ENCODE measurements around the gene RBMS3.

The RBMS3 gene

DNA sequence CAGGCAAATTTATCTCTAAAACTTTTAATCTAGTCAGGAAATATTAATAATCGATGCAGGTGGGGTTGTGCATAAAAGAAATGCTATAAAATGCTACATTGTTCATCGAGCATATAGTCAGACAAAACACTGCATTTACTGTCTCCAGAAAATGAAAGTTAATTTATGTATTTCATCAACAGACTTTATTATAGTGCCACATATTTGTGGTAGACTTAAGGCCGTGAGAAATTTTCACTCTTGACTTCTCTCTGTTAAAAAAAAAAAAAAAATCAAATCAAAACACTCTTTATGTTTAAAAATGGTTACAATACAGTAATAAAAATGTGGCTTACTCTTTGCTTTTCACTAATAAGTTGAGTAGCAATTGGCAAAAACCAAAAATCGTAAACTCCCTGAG lies 67.4 kb downstream of the RBMS3 start:
- Histone ChIP-seq H4K12ac (ENCODE audit: low read depth, low read length) (no peak overlapping the region), H3K9ac (ENCODE audit: low read length) (no peak overlapping the region), H3K27ac (ENCODE audit: low read depth, low read length) (no peak overlapping the region), H3K23ac (ENCODE audit: low read length) (no peak overlapping the region), H3K79me1 (ENCODE audit: low read length) (peaks cover 4% of the 10 kb centered on the region), H4K91ac (ENCODE audit: low read depth, low read length) (no peak overlapping the region), H4K8ac (ENCODE audit: low read depth, low read length) (no peak overlapping the region), H3K4me3 (ENCODE audit: low read depth, low read length) (no peak overlapping the region), H3K18ac (ENCODE audit: low read length) (no peak overlapping the region), H3K9me3 (ENCODE audit: insufficient read depth, low read depth, low read length) (no peaks in the 10 kb centered on the region), H2AK5ac (ENCODE audit: low read length) (no peak overlapping the region), H3K4me1 (ENCODE audit: control insufficient read depth in 1 of 2, insufficient read depth in 2 of 2, low read length in 2 of 2) (peaks cover 0 to 2% of the 10 kb centered on the region in 2 experiments), H3K27me3 (ENCODE audit: insufficient read depth, low read length) (no peaks in the 10 kb centered on the region), H3K14ac (ENCODE audit: low read length) (no peak overlapping the region), H2BK12ac (ENCODE audit: low read length) (no peak overlapping the region), H2BK120ac (ENCODE audit: insufficient read depth, low read length, poor library complexity) (no peak overlapping the region), H3K4ac (ENCODE audit: low read depth, low read length) (no peak overlapping the region), H3K36me3 (ENCODE audit: control insufficient read depth in 1 of 2, insufficient read depth in 2 of 2, low read length in 2 of 2) (no peaks in the 10 kb centered on the region), H3K79me2 (ENCODE audit: control insufficient read depth, insufficient read depth, low read length, poor library complexity) (no peaks in the 10 kb centered on the region), H2AFZ (ENCODE audit: insufficient read depth, low read length, poor library complexity) (no peak overlapping the region), H2BK5ac (ENCODE audit: low read depth, low read length, poor library complexity) (no peak overlapping the region), H3K4me2 (ENCODE audit: low read length) (no peak overlapping the region)
- DNase-seq, result no peak
- WGBS (ENCODE audit: extremely low coverage, insufficient coverage, insufficient read length), result no CpG with 5 or more reads among the region's 4 CpGs

DNA sequence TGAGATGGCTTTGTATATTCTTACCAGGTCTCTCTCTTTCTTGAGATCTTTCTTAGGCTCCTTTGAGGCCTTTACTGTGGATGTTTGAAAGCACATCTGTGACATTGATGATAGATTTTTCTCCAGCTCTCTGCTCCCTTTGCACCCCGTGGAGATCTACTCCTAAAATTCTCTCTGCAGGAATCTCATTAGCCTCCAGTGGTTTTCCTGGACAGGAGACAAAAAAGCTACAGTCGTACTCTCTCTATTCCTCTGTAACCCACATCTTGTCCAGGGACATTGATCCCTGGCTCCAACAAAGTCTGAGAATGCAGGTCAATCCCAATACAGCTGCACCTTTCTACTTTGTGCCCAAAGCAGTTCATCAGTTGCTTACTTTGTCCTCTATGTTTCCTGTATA lies 68.2 kb downstream of the RBMS3 start:
- Histone ChIP-seq H2BK120ac (ENCODE audit: insufficient read depth, low read length, poor library complexity) (no peak overlapping the region), H4K12ac (ENCODE audit: low read depth, low read length) (no peak overlapping the region)

DNA sequence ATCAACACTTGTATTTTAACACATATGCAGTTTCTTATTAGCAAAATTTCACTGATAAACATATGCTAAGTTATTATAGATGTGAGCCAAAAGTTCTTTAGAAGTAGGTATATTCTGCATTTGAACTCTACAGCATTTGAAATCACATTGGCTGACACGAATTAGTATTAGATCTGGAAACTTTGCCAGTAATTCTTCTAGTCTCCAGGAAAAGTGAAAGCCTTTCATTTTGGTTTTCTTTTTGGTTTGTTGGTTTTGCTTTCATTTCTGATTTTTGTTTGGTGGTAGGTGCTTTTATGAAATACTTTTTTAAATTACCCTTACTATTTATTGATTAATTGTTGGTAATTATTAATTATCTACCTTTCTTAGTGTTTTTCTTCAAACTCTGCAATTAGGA lies 72.9 kb downstream of the RBMS3 start:
- Histone ChIP-seq H3K36me3 (ENCODE audit: control insufficient read depth in 1 of 2, insufficient read depth in 2 of 2, low read length in 2 of 2) (no peaks in the 10 kb centered on the region), H4K91ac (ENCODE audit: low read depth, low read length) (no peak overlapping the region), H4K12ac (ENCODE audit: low read depth, low read length) (no peak overlapping the region), H3K14ac (ENCODE audit: low read length) (no peak overlapping the region), H2BK120ac (ENCODE audit: insufficient read depth, low read length, poor library complexity) (no peak overlapping the region), H3K4me3 (ENCODE audit: low read depth, low read length) (no peak overlapping the region), H3K4me1 (ENCODE audit: control insufficient read depth in 1 of 2, insufficient read depth in 2 of 2, low read length in 2 of 2) (no peaks in the 10 kb centered on the region), H2AK5ac (ENCODE audit: low read length) (no peak overlapping the region), H3K4ac (ENCODE audit: low read depth, low read length) (no peak overlapping the region), H3K79me1 (ENCODE audit: low read length) (peaks cover 1% of the 10 kb centered on the region), H3K27me3 (ENCODE audit: insufficient read depth, low read length) (no peaks in the 10 kb centered on the region), H4K8ac (ENCODE audit: low read depth, low read length) (no peak overlapping the region), H3K9me3 (ENCODE audit: insufficient read depth, low read depth, low read length) (no peaks in the 10 kb centered on the region), H3K18ac (ENCODE audit: low read length) (no peak overlapping the region), H3K9ac (ENCODE audit: low read length) (no peak overlapping the region), H2BK12ac (ENCODE audit: low read length) (no peak overlapping the region), H2AFZ (ENCODE audit: insufficient read depth, low read length, poor library complexity) (no peak overlapping the region), H3K79me2 (ENCODE audit: control insufficient read depth, insufficient read depth, low read length, poor library complexity) (no peaks in the 10 kb centered on the region), H3K23ac (ENCODE audit: low read length) (no peak overlapping the region), H2BK5ac (ENCODE audit: low read depth, low read length, poor library complexity) (no peak overlapping the region), H3K27ac (ENCODE audit: low read depth, low read length) (no peak overlapping the region), H3K4me2 (ENCODE audit: low read length) (no peak overlapping the region)
- no peak for DNase-seq
- no CpG with 5 or more reads among the region's 1 CpG for WGBS (ENCODE audit: extremely low coverage, insufficient coverage, insufficient read length)

More for the DNA sequence above, 68.2 kb downstream of the RBMS3 start:
- H4K91ac ChIP-seq (ENCODE audit: low read depth, low read length), result no peak overlapping the region
- H3K27me3 ChIP-seq (ENCODE audit: insufficient read depth, low read length), result no peaks in the 10 kb centered on the region
- no peak overlapping the region for H2AK5ac ChIP-seq (ENCODE audit: low read length)
- no peaks in the 10 kb centered on the region for H3K79me2 ChIP-seq (ENCODE audit: control insufficient read depth, insufficient read depth, low read length, poor library complexity)
- no peak overlapping the region for H4K8ac ChIP-seq (ENCODE audit: low read depth, low read length)
- no CpG with 5 or more reads among the region's 2 CpGs for WGBS (ENCODE audit: extremely low coverage, insufficient coverage, insufficient read length)
- H3K4me2 ChIP-seq (ENCODE audit: low read length), result no peak overlapping the region
- no peak for DNase-seq
- no peak overlapping the region for H2AFZ ChIP-seq (ENCODE audit: insufficient read depth, low read length, poor library complexity)
- H3K4ac ChIP-seq (ENCODE audit: low read depth, low read length), result no peak overlapping the region
- no peak overlapping the region for H3K14ac ChIP-seq (ENCODE audit: low read length)
- H3K4me1 ChIP-seq (ENCODE audit: control insufficient read depth in 1 of 2, insufficient read depth in 2 of 2, low read length in 2 of 2), result peaks cover 0 to 2% of the 10 kb centered on the region in 2 experiments
- H3K23ac ChIP-seq (ENCODE audit: low read length), result no peak overlapping the region
- H3K79me1 ChIP-seq (ENCODE audit: low read length), result peaks cover 4% of the 10 kb centered on the region
- H3K9me3 ChIP-seq (ENCODE audit: insufficient read depth, low read depth, low read length), result no peaks in the 10 kb centered on the region
- H3K9ac ChIP-seq (ENCODE audit: low read length), result no peak overlapping the region
- H3K18ac ChIP-seq (ENCODE audit: low read length), result no peak overlapping the region
- no peak overlapping the region for H3K4me3 ChIP-seq (ENCODE audit: low read depth, low read length)
- no peak overlapping the region for H2BK12ac ChIP-seq (ENCODE audit: low read length)
- H3K27ac ChIP-seq (ENCODE audit: low read depth, low read length), result no peak overlapping the region
- no peaks in the 10 kb centered on the region for H3K36me3 ChIP-seq (ENCODE audit: control insufficient read depth in 1 of 2, insufficient read depth in 2 of 2, low read length in 2 of 2)
- H2BK5ac ChIP-seq (ENCODE audit: low read depth, low read length, poor library complexity), result no peak overlapping the region

DNA sequence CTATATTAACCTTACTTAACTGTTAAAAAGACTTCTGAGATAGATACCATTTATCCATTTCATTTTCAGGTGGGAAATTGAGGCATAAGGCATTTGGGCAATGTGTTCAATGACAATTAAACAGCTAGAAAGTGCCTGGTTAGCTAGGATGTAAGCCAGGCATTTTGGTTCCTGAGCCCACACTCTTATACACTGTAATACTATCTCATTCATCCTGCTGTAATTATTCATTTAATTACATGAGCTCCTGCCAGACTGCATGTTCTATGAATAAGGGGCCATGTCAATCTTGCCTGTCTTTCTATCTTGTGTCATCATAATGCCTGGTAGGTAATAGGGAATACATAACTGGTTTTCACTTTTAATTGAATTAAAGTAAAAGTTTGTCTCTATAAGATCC lies 74.0 kb downstream of the RBMS3 start:
- H3K4me3 ChIP-seq (ENCODE audit: low read depth, low read length), result no peak overlapping the region
- H2BK12ac ChIP-seq (ENCODE audit: low read length), result no peak overlapping the region
- no peak overlapping the region for H2AFZ ChIP-seq (ENCODE audit: insufficient read depth, low read length, poor library complexity)
- no peak overlapping the region for H4K12ac ChIP-seq (ENCODE audit: low read depth, low read length)
- H4K91ac ChIP-seq (ENCODE audit: low read depth, low read length), result no peak overlapping the region
- H3K79me1 ChIP-seq (ENCODE audit: low read length), result no peaks in the 10 kb centered on the region
- no peak overlapping the region for H2AK5ac ChIP-seq (ENCODE audit: low read length)
- no peaks in the 10 kb centered on the region for H3K4me1 ChIP-seq (ENCODE audit: control insufficient read depth in 1 of 2, insufficient read depth in 2 of 2, low read length in 2 of 2)
- H3K4me2 ChIP-seq (ENCODE audit: low read length), result no peak overlapping the region
- H3K4ac ChIP-seq (ENCODE audit: low read depth, low read length), result no peak overlapping the region
- H3K14ac ChIP-seq (ENCODE audit: low read length), result no peak overlapping the region
- no peak overlapping the region for H3K27ac ChIP-seq (ENCODE audit: low read depth, low read length)
- H3K79me2 ChIP-seq (ENCODE audit: control insufficient read depth, insufficient read depth, low read length, poor library complexity), result no peaks in the 10 kb centered on the region
- no peak overlapping the region for H3K9ac ChIP-seq (ENCODE audit: low read length)
- no peaks in the 10 kb centered on the region for H3K27me3 ChIP-seq (ENCODE audit: insufficient read depth, low read length)
- no peak overlapping the region for H3K23ac ChIP-seq (ENCODE audit: low read length)
- H2BK120ac ChIP-seq (ENCODE audit: insufficient read depth, low read length, poor library complexity), result no peak overlapping the region
- H4K8ac ChIP-seq (ENCODE audit: low read depth, low read length), result no peak overlapping the region
- no peak overlapping the region for H3K18ac ChIP-seq (ENCODE audit: low read length)
- H3K9me3 ChIP-seq (ENCODE audit: insufficient read depth, low read depth, low read length), result no peaks in the 10 kb centered on the region
- DNase-seq, result no peak
- no peak overlapping the region for H2BK5ac ChIP-seq (ENCODE audit: low read depth, low read length, poor library complexity)
- H3K36me3 ChIP-seq (ENCODE audit: control insufficient read depth in 1 of 2, insufficient read depth in 2 of 2, low read length in 2 of 2), result no peaks in the 10 kb centered on the region
